HG03045 (cell line): ENCODE results near the gene PRDM13.
"Not testable (repeated sequence)": the region's sequence is repeated elsewhere in the genome, so short reads cannot be mapped to it uniquely, and the experiment has no call there.

Source experiments
- ATAC-seq: cut with Tn5 transposase; IDR thresholded peaks from one replicate; pipeline ENCODE4 v1.9.1; 2021; ENCODE audit warnings: mild to moderate bottlenecking, moderate library complexity; ENCODE audit not compliant: unreplicated experiment

PRDM13 gene

GRCh38 chr6:99622044-99622443, 15.4 kb downstream of the PRDM13 start:
- not testable (repeated sequence) for ATAC-seq

GRCh38 chr6:99629293-99629692, 22.7 kb downstream of the PRDM13 start:
- ATAC-seq = no peak

DNA sequence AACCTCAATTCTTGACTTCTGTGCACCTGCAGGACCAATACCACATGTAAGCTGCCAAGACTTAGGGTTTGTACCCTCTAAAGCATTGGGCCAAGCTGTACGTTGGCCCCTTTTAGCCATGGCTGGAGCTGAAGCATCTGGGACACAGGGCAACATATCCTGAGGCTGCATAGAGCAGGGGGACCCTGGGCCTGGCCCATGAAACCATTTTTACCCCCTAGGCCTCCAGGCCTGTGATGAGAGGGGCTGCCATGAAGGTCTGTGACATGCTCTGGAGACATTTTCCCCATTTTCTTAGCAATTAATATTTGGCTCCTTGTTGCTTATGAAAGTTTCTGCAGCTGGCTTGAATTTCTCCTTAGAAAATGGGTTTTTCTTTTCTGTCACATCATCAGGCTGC, 31.0 kb downstream of the PRDM13 start:
- ATAC-seq = no peak

DNA sequence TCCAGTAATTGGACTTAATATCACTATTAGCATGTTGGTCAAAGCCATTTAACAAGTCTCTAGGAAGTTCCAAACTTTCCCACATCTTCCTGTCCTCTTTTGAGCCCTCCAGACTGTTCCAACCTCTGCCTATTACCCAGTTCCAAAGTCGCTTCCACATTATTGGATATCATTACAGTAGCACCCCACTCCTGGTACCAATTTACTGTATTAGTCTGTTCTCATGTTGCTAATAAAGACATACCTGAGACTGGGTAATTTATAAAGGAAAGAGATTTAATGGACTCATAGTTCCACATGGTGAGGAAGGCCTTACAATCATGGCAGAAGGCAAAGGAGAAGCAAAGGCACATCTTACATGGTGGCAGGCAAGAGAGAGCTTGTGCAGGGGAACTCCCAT, 31.7 kb downstream of the PRDM13 start:
- not testable (repeated sequence) for ATAC-seq

DNA sequence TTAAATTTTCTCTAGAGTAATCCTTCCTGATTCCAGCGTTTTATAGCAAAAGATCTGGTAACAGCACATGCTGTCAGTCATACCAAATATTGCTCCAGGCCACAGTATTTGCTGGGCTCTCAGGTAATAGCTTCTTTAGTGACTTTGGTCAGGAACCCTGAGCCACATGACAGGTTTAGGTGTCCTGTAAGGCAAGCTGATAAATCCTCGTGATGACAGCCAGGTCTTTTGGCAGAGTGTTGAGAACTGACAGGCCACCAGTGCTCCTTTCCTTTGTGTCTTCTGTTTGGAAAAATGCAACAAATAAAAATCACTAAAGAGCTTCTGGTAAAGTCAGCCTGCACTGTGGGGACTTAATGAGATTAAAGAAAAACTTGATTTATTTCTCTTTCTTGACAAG, 34.6 kb downstream of the PRDM13 start:
- ATAC-seq = no peak

GRCh38 chr6:99645986-99646385, 39.4 kb downstream of the PRDM13 start:
- ATAC-seq = no peak

DNA sequence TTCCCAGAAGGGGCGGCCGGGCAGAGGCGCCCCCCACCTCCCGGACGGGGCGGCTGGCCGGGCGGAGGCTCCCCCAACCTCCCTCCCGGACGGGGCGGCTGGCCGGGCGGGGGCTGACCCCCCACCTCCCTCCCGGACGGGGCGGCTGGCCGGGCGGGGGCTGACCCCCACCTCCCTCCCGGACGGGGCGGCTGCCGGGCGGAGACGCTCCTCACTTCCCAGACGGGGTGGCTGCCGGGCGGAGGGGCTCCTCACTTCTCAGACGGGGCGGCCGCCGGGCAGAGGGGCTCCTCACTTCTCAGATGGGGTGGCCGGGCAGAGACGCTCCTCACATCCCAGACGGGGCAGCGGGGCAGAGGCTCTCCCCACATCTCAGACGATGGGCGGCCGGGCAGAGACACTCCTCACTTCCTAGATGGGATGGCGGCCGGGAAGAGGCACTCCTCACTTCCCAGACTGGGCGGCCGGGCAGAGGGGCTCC, 43.5 kb downstream of the PRDM13 start:
- not testable (repeated sequence) for ATAC-seq

- no peak for ATAC-seq
Observed at GRCh38 chr6:99660206-99660605, 53.6 kb downstream of the PRDM13 start.

DNA sequence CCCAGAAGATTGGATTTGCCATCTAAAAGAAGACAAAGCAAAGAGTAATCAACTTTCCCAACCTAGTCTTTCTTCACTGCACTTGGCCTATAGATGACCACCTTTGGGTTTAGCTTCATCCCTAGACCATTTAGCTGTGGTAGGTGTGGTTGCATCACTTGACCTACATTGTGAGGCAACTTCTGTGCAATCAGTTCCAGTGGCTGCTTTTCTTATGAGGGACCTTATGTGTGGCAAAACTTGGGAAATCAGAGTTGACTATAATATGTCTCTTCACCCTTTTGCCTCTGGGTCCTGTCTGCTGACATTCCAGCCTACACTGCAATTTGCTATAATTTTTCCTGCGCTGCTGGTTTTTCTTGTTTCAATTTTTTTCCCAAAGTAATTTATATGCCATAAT, 55.2 kb downstream of the PRDM13 start:
- ATAC-seq = no peak

DNA sequence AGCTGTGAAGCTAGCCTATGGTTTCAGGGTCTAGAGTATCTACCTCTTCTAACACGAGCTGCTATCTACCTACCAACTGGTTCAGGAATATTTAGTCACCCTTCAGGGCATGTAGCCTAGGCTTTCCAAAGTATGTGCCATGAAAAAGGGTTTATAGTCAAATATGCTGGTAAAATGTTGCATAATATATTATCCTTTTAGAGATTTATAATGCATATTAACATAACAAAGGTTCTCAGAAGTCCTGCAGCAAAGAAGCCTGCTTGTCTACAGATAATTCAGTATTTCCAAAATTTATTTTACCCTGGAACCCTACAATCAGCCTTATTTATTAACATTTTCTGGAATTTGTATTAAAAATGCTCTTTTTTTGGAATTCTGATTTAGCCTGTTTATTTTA, 56.0 kb downstream of the PRDM13 start:
- ATAC-seq = no peak
